ENCODE measurements around the gene PIP5K1C.

PIP5K1C gene

GRCh38 chr19:3700242-3701032 lies at the start of gene PIP5K1C:
Gene PIP5K1C (minus strand): TSS chr19:3700468. CDS start chr19:3700390, 78 bp downstream.
- no peak for FAIRE-seq

- FAIRE-seq, result no peak
These were observed 48.7 kb upstream of the PIP5K1C start for GRCh38 chr19:3748965-3749364.

- no peak for FAIRE-seq
These were observed 46.2 kb upstream of the PIP5K1C start for GRCh38 chr19:3746371-3747056.

- FAIRE-seq, result no peak
These were observed 45.2 kb upstream of the PIP5K1C start for GRCh38 chr19:3745363-3746045.

GRCh38 chr19:3743486-3743885 lies 43.2 kb upstream of the PIP5K1C start:
- no peak for FAIRE-seq

GRCh38 chr19:3740431-3740830 lies 40.2 kb upstream of the PIP5K1C start:
- FAIRE-seq, result no peak

GRCh38 chr19:3738477-3739220 lies 38.4 kb upstream of the PIP5K1C start:
- FAIRE-seq, result no peak

GRCh38 chr19:3737487-3738205 lies 37.4 kb upstream of the PIP5K1C start:
- FAIRE-seq, result no peak

- no peak for FAIRE-seq
These were observed 35.9 kb upstream of the PIP5K1C start for GRCh38 chr19:3736106-3736724.

GRCh38 chr19:3734310-3734600 lies 34.0 kb upstream of the PIP5K1C start:
- FAIRE-seq, result no peak

- FAIRE-seq, result no peak
These were observed 33.5 kb upstream of the PIP5K1C start for GRCh38 chr19:3733549-3734309.

- FAIRE-seq, result no peak
These were observed 31.8 kb upstream of the PIP5K1C start for GRCh38 chr19:3732108-3732507.

GRCh38 chr19:3730457-3730958 lies 30.2 kb upstream of the PIP5K1C start:
- FAIRE-seq, result no peak

- FAIRE-seq, result no peak
These were observed 25.5 kb upstream of the PIP5K1C start for GRCh38 chr19:3725640-3726310.

- no peak for FAIRE-seq
These were observed 24.9 kb upstream of the PIP5K1C start for GRCh38 chr19:3725121-3725520.

GRCh38 chr19:3723883-3724282 lies 23.6 kb upstream of the PIP5K1C start:
- no peak for FAIRE-seq

- no peak for FAIRE-seq
These were observed 22.8 kb upstream of the PIP5K1C start for GRCh38 chr19:3723110-3723488.

GRCh38 chr19:3722443-3723109 lies 22.3 kb upstream of the PIP5K1C start:
- no peak for FAIRE-seq

- no peak for FAIRE-seq
These were observed 21.7 kb upstream of the PIP5K1C start for GRCh38 chr19:3721887-3722442.

All from islet of Langerhans (tissue), 1 donor.